Measurements from ENCODE around the gene CRKL.

CRKL gene

DNA sequence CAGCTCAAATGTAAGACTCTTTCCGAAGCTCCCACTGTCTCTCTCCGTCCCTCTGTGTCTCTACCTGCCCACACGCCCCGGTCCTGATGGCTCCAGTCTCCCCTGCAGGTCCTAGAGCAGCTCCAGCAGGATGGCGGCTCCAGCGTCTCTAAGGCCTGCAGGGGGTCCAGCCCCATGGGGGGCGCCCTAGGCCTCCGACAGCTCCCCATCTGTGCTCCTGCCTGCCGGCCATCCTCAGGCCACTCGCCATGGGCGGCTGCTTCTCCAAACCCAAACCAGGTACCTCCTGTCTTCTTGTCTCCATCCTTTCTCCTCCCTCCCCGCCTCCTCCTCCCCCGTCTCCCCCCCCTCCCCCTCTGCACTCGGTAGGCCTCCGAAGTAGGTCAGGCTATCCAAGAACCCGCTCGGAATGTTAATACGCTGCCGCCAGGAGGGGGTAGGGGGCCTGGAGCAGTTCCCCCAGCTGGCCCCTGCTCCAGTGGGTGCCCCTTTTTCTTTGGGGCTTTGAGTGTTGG is 50.5 kb downstream of the CRKL start:
- DNase-seq: no peak

DNA sequence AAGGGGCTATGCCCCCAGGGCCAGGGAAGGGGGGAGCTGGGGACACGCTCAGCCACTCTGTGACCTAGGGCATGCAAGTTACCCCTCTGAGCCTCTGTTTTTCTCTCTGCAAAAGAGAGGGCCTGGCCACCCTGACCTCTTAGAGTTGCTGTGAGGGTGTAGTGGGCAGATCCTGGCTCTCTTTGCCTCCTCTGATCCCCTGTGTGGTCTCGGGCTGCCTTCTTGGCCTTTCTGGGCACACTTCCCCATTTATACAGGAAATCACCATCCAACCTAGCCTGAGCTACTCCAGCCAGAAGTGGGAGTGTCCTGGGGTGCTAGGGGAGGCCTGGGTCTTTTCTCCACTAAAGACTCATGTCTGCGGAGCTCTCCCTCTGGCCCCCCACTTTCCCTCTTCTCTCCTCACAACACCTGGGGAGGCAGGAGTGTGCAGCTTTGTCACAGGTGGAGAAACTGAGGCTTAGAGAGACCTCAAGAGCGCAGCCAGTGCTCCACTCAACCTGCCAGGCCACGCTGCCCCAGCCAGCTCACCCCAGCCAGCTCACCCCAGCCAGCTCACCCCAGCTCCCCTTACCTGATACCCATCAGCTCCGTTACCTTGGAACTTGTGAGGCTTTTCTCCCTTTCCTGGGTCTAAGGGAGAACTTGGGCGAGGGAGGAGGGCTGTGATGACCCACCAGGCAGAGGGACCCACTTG is 51.2 kb downstream of the CRKL start:
- DNase-seq: no peak

GRCh38 chr22:20970939-20971657 is 53.9 kb downstream of the CRKL start:
- DNase-seq: no peak

DNA sequence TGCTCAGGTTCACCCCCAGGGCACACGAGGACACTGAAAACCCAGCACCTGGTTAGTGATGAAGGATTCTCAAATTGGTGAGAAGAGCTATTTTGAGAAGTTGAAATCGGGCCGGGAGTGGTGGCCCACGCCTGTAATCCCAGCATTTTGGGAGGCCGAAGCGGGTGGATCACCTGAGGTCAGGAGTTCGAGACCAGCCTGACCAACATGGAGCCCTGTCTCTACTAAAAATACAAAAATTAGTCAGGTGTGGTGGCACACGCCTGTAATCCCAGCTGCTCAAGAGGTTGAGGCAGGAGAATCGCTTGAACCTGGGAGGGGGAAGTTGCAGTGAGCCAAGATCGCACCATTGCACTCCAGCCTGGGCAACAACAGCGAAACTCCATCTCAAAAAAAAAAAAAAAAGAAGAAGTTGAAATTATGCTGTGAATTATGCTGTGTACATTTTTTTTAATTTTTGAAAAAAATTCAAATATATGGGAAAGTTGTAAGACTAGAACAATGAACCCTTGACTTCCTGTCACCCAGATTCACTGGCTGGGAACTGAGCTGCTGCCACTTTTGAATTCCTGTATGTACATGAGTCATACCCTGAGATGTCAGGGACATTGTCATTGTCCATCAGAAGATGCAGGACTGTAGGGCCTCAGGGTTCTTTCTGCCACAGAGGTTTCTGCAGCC is 54.9 kb downstream of the CRKL start:
- DNase-seq: peak; percentile 13

- no peak for DNase-seq
Observed at GRCh38 chr22:20972933-20973577, 55.8 kb downstream of the CRKL start.

GRCh38 chr22:20973634-20974286 is 56.6 kb downstream of the CRKL start:
- DNase-seq: no peak

DNA sequence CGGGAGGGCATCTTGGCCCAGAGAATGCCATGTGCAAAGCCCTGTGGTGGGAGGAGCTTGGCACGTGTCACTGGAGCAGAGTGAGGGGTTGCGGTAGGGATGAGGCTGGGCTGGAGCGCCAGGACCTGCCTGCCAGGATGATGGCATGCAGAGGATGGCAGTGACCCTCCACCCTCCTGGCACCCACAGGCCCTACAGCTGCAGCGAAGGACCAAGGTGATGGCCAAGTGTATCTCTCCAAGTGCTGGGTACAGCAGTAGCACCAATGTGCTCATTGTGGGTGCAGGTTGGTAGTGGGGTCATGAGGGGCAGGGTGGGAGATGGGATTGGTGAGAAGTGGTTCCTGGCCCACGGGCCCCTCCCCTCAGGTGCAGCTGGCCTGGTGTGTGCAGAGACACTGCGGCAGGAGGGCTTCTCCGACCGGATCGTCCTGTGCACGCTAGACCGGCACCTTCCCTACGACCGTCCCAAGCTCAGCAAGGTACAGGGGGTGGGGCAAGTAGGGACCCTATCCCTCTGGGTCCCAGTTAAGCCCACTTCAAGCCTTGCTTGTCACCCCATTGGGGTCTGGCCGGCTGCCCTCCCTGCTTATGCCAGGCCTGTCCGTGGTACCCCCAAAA is 57.2 kb downstream of the CRKL start:
- DNase-seq: no peak

GRCh38 chr22:20975541-20976290 is 58.5 kb downstream of the CRKL start:
- DNase-seq: no peak

DNA sequence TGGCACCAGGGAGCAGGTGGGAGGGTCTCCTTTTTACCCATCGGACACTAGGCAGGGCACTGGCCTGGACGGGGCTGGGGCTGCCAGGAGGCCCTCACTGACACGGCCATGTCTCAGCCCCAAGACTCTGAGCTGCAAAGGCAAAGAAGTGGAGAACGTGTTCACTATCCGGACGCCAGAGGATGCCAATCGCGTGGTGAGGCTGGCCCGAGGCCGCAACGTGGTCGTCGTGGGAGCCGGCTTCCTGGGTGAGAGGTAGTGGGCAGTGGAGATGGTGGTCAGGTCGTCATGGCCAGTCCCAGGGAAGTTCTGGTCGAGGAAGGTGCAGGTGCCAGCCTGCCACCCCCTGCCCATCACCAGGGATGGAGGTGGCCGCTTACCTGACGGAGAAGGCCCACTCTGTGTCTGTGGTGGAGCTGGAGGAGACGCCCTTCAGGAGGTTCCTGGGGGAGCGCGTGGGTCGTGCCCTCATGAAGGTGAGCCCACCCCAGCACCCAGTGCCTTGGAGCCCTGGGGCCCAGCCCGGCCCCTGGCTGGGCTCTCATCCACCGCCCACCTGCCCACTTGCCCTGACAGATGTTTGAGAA is 59.2 kb downstream of the CRKL start:
- DNase-seq: no peak

GRCh38 chr22:20977019-20977418 is 59.8 kb downstream of the CRKL start:
- no peak for DNase-seq

DNA sequence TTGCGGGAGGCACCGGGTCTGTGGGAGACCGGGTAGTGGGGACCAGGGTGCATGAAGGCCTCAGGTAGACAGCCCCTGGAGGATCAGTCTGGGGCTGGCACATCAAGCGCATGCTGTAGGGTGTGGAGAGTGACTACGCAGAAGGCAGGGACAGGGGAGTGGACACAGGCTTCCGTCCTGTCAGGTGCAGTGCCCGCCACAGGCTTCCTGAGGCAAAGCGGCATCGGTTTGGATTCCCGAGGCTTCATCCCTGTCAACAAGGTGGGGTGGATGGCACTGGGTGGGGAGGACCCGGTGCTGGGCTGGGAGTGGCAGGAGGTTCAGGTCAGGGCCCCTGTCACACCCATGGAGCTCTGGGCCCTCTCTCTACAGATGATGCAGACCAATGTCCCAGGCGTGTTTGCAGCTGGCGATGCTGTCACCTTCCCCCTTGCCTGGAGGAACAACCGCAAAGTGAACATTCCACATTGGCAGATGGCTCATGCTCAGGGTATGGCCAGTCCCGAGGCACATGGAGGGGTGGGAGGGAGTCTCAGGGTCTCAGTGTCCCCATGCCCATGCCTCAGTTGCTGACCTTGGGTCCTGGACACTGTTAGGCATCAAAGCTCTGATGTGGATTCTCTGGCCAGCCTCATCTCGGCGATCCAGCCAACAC is 60.4 kb downstream of the CRKL start:
- no peak for DNase-seq

DNA sequence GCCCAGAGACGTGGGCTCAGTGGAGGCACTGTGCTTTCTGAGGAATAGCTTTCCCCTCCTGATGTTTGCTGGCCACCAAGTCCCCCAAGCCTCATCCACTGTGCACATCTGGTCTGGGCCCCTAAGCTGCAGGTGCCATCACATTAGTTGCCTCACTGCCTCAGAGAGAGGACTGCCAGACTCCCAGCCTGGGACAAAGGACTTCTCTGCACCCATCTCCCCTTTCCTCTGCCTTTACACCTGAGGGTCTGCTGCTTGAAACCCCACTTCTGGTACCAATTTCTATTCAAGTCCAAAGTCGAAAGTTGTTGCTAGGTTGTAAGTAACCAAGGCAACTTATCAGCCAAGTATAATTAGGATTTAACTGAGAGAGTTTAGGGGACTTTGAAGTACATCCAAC is 61.2 kb downstream of the CRKL start:
- no peak for DNase-seq

DNA sequence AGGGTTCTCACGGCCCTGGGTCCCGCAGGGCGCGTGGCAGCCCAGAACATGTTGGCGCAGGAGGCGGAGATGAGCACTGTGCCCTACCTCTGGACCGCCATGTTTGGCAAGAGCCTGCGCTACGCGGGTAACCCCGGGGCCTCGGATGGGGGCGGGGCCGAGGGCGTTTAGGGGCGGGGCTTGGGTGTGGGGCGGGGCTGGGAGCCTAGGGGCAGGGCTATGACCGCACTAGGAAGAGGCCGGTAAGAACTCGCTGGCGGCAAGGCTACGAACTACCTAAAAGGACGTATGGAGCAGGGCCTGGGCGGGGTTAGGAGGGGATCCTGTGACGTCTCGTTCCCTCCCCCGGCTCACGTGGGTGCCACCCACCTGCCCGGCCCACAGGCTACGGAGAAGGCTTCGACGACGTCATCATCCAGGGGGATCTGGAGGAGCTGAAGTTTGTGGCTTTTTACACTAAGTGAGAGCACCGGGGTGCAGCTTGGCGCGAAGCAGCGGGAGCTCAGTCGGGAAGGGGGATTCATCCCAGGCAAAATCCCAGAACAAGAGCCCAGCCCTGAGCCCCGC is 62.1 kb downstream of the CRKL start:
- DNase-seq: peak; percentile 83

DNA sequence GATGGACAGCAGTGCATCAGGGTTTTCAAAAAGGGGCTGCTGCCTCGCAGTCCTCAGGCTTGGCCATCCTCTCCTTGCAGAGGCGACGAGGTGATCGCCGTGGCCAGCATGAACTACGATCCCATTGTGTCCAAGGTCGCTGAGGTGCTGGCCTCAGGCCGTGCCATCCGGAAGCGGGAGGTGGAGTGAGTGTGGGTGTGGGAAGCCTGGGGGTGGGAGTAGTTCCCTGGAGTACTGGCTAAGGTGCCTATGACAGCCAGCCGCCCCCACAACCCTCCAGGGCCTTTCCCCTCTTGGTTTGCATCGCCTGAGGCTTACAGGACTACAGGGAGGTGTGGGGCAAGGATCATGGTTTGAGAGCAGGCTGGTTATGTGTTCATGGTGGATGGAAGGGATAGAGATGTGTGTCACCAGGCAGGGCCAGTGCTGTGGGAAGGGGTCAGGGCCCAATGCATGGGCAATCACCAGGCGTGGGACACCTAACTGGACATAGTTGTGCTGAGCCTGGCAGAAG is 62.8 kb downstream of the CRKL start:
- no peak for DNase-seq

DNA sequence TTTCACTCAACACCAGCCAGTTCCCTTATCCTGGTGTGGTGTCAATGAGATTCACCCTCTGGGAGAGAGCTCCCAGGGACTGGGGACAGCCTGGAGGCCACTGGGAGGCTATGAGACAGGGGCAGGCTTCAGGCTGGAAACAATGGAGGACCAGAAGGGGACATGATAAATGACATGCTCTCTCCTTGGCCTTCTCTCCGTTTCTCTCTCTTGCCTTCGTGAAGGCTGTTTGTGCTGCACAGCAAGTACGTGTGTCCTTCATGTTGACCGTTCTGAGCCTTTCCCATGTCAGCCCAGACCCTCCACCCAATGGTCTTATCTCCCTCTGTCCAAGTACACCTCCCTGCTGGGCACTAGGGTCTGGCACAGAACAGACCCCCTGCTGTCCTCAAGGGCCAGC is 63.3 kb downstream of the CRKL start:
- DNase-seq: no peak

- DNase-seq: no peak
Observed at GRCh38 chr22:20980938-20981722, 63.9 kb downstream of the CRKL start.

- DNase-seq: peak; percentile 82
Observed at GRCh38 chr22:20981787-20982562, 64.8 kb downstream of the CRKL start, which contains the start of gene LZTR1. TSS of gene LZTR1 (plus strand) at chr22:20982297. CDS start at chr22:20982372, 75 bp downstream.

DNA sequence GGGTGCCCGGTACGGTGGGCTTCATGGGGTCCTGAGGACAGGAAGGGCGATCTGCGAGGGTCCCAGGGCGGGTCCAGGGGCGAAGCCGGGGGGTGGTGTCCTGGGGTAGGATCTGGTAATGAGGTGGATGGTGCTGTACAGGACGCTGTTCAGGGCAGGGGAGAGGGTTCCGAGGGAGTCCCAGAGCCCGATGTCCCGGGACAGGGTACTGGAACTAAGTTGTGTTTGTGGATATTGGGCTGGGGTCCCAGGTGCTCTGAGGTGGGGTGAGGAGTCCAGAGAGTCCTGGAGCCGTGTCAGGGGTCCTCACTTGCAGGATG is 65.3 kb downstream of the CRKL start:
- no peak for DNase-seq
